ENCODE measurements around the gene CHRNA4. TPM values are rescaled to one million over a fixed set of nuclear protein-coding genes. Genes with fewer than 3 reads are reported as not detected.

The CHRNA4 gene
- total RNA-seq, 4 donors from 2014 or later: not detected

DNA sequence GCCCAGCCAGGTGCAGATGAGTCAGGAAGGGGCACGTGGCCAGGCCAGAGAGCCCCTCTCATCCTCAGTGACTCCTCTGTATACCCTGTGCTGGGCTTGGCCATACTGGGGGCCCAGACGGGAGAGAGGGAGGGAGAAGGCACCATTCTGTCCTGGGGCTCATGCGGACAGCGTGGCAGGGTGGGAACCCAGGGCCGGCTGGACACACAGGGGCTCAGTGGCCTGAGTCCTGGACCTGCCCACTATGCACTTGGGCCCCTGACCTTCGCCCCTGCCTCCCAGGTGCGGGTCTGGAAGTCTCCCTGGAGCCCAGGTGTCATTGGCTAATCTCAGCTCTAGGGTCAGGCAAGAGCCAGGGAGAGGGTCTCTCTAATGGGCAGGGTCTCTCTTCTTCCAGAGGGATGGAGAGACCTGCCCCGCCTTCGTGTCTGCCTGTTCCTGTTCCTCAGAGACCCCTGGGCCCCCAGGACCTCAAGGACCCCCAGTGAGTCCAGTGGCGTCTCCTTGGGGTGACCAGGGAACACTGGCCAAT, 40.5 kb downstream of the CHRNA4 start:
- H3K4me1 ChIP-seq: no peaks in the 10 kb centered on the region
- H3K9me3 ChIP-seq: peaks cover 0 to under 1% (median 0%) of the 10 kb centered on the region in 4 donors
- no peak overlapping the region for H3K27ac ChIP-seq
- H3K36me3 ChIP-seq: no peaks in the 10 kb centered on the region
- TF ChIP-seq CTCF (IDR thresholded peaks at IDR 0.05): no peak
- TF ChIP-seq POLR2A (IDR thresholded peaks at IDR 0.05): no peak
- H3K27me3 ChIP-seq: no peaks in the 10 kb centered on the region
- DNase-seq: no peak
- H3K4me3 ChIP-seq: no peak overlapping the region

DNA sequence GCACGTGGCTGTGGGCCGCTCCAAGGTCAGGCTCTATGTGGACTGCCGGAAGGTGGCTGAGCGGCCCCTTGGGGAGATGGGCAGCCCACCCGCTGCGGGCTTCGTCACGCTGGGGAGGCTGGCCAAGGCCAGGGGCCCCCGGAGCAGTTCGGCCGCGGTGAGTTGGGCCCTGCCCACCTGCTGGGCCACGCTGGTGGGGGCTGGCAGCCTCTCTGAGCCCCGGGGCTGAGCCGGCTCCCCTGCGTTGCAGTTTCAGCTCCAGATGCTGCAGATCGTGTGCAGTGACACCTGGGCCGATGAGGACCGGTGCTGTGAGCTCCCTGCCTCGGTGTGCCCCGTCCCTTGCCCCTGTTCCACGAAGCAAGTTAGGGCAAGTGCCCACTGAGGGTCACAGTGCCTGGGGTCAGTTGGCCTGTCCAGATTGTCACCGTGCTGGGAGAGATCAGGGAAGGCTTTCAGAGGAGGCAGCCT, 41.1 kb downstream of the CHRNA4 start:
- H3K4me3 ChIP-seq: no peak overlapping the region
- TF ChIP-seq POLR2A (IDR thresholded peaks at IDR 0.05) (no peak), CTCF (IDR thresholded peaks at IDR 0.05) (no peak)
- DNase-seq: peak in 1 of 3 donors; percentile 34
- no peaks in the 10 kb centered on the region for H3K4me1 ChIP-seq
- H3K9me3 ChIP-seq: no peaks in the 10 kb centered on the region
- H3K27me3 ChIP-seq: no peaks in the 10 kb centered on the region
- H3K36me3 ChIP-seq: no peaks in the 10 kb centered on the region
- H3K27ac ChIP-seq: no peak overlapping the region

GRCh38 chr20:63319164-63320040, 41.7 kb downstream of the CHRNA4 start:
- no peak for TF ChIP-seq POLR2A (IDR thresholded peaks at IDR 0.05)
- TF ChIP-seq CTCF (IDR thresholded peaks at IDR 0.05): no peak
- DNase-seq: peak in 1 of 3 donors; percentile 44
- no peaks in the 10 kb centered on the region for H3K4me1 ChIP-seq
- H3K36me3 ChIP-seq: no peaks in the 10 kb centered on the region
- no peaks in the 10 kb centered on the region for H3K9me3 ChIP-seq
- H3K27ac ChIP-seq: no peak overlapping the region
- H3K4me3 ChIP-seq: no peak overlapping the region
- H3K27me3 ChIP-seq: no peaks in the 10 kb centered on the region

DNA sequence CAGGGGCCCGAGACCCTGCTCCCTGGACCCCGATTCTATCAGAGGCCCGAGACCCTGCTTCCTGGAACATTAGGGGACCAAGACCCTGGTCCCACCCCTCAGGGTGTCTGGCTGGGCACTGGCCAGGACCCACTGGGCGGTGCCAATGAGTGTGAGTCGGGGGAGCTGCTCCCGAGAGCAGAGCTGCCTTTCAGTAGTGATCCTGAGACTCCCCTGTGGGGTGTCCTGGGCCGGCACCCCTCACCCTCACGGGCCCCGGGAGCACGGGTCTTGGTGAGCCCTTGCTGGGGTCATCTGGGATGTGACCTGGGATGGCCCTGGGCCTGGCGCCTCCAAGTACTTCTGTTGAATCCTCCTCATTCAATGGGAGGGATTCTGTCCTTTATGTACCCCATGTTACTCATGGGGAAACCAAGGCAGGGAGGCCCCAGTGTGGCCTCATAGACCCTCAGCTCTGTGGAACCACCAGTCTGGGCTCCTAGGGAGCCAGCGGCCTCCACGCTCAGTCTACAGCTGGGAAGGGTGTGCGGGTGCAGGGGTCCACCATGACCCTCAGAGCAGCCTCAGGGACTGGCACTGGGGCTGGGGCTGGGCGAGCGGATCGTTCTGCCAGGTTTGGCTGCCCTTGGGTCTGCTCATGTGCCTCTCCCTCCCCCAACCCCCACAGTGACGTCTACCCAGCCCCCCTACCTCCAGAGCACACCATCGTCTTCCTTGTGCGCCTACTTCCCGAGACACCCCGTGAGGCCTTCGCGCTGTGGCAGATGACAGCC, 42.6 kb downstream of the CHRNA4 start:
- DNase-seq: peak in 1 of 3 donors; percentile 38
- no peak overlapping the region for H3K27ac ChIP-seq
- H3K4me3 ChIP-seq: no peak overlapping the region
- H3K36me3 ChIP-seq: no peaks in the 10 kb centered on the region
- no peaks in the 10 kb centered on the region for H3K9me3 ChIP-seq
- H3K27me3 ChIP-seq: no peaks in the 10 kb centered on the region
- H3K4me1 ChIP-seq: no peaks in the 10 kb centered on the region
- TF ChIP-seq POLR2A (IDR thresholded peaks at IDR 0.05): no peak
- TF ChIP-seq CTCF (IDR thresholded peaks at IDR 0.05): no peak

DNA sequence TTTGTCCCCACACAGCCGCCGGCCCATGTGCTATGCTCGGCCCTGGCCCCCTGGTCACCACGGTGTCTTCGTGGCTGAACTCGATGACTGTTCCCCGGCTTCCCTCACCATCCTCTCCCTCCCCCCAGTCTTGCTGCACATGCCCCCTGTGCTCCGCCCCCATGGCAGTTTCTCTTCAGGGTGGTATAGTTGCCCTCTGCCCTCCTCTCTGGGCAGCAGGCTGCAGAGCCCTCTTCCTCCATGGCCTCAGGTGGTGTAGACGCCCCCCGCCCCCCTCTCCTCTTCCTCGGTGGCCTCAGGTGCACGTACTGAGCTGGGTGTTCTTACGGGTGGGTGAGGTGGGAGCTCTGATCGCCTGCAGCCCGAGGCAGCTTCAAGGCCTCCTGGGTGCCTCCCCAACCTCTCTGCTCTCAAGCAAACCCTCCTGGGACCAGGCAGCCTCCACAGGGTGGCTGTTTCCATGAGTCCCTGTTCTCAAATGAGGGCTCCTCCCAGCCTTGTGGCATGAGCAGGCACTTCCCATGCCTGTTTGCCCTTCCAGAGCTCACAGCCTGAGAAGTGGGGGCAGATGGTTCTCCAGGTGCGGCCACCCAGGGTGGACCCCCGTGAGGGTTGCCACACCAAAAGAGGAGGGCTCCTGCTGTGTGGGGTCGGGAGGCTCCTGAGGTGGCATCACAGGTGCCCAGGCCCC, 43.4 kb downstream of the CHRNA4 start:
- peak in 1 of 3 donors; percentile 37 for DNase-seq
- H3K27me3 ChIP-seq: no peaks in the 10 kb centered on the region
- TF ChIP-seq CTCF (IDR thresholded peaks at IDR 0.05): no peak
- no peak for TF ChIP-seq POLR2A (IDR thresholded peaks at IDR 0.05)

More for the DNA sequence above, 43.4 kb downstream of the CHRNA4 start:
- H3K4me3 ChIP-seq: no peak overlapping the region
- no peaks in the 10 kb centered on the region for H3K4me1 ChIP-seq
- no peaks in the 10 kb centered on the region for H3K9me3 ChIP-seq
- H3K27ac ChIP-seq: no peak overlapping the region
- no peaks in the 10 kb centered on the region for H3K36me3 ChIP-seq
